Midbrain (tissue), 1 donor: ENCODE data around the gene CALHM1.

Experiments used
- DNase-seq: peaks from one replicate; lab custom pipeline; 2025; lab: John Stamatoyannopoulos, UW

The CALHM1 gene

DNA sequence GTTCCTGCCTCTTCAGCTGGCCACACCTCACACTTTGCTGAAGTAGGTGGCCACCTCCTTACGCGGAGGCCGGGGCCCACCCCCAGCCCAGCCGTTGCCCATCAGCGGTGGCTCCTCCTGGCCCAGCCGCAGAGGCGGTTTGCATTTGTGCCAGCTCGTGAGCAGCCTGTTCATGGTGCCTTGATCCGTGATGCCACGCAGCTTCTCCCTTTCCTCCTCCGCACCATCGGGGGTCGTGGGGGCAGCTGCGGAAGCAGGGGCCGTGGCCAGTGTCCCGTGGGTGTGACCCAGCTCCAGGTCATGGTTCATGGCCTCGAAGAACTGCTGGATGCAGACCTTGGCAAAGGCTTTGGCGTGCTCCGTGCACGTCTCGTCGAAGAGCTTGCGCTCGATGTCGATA lies 3.5 kb downstream of the CALHM1 start:
- no peak for DNase-seq

DNA sequence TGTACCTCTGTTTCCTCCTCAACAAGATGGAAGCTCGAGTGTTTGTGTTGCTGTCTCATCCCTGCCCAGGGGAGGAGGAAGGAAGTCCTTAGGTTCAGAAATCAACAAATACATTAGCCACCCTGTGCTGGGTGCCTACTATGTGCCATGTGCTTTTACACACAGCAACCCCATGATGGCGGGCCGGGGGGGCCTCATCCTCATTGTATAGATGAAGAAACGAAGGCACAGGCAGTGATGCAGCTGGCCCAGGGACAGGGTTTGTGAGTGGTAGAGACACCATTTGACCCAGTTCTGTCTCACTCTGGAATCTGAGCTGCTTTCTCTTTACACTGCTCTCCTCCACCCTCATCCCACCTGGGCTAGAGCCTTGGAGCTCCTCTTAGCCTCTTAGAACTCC lies 4.7 kb downstream of the CALHM1 start:
- DNase-seq, result no peak

DNA sequence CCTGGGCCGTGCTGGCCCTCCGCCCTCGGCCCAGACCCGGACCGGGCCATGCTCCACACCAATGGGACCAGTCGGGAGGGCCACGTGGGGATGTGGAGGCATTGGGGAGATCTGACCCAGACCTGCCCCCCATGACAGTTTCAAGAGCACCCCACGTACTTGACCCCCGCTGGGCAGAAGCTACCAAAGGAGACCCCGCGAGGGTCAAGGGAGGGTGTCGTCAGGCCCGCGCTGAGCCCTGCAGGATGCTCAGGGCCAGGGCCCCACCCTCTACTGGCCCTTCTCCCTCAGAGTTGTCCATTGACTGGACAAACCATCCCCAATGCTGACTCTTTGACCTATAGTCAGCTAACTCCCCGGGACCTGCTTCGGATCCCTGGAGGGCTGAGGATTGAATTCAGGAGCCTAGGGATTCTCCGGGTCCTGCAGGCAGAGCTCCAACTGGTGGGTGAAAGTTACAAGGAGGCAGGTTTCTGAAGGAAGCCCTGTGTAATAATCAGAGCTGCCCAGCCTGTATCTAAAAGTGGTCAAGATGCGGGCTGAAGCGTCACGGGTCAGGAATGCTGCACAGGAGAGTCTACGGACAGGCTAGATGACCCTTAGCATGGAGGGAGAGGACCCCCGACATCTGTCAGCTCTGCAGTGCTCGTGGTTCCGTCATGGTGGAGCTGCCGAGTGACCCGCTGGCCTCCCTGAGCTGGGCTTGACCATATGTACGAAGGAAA lies 6.0 kb downstream of the CALHM1 start:
- DNase-seq, result no peak

DNA sequence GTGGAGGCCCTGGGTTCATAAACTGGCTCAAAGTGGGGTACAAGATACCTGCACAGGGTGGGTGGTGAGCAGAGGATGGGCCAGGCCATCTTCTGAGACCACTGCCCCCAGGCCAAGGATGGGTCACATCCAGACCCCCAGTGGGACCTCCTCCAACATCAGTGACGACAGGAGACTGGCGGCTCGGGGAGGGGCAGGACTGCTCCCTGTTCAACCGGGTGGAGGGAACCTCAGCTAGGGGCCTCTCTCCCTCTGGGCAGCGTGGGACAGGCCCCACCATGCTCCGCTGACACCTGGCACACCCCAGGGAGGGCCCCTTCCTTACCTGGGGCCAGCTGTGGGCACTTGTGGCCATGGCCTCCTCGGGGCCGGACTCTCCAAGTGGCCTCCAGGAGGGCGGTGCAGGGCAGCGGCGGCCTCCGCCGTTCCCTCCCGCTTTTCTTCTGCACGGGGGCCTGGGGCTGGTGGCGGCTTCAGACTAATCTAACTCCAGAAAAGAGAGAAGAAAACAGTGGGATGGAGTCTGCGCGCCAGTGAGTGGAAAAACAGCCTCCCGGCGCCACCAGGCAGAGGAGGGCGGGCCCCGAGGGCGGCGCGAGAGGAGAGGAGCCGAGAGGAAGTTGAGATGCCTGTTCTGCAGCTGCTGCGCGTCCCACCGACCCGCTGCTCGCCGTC lies 6.7 kb downstream of the CALHM1 start, which contains the start of gene CALHM2:
Gene CALHM2, minus strand, starts transcription at position 540 of the 675 bp plus-strand sequence. CDS start 2,429 bp downstream, outside the sequence.
- DNase-seq, result peak; percentile 12

DNA sequence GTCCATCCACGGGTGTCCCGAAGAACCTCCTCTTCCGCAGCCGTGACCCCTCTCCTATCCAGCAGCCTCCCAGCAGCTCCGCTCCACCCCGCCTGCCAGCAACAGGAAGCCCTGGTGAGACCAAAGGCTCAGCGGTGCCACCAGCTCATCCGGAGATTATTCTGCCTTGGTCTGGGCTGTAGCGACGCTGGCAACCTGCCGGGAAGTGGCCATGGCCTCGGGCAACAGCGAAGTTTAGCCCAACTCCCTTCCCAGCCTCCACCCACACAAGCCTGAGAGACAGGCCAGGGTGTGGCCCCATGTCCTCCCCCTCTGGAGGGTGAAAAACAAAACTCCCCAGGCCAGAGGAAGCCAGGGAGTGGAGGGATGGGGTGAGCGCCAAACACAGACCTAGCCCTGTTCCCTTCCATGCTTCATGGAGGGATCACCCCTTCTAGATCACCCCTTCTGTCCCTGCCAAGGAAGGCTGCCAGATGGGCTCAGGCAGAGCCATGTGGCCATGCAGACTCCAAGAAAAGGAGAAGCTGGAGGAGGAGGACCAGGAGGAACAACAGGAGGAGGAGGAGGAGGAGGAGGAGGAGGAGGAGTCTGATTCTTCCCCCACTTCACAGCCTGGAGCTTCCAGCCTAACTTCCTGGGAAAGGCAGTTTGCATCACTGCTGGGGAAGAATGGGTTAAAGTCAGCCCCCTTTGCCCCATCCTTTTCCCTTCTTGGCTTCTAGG lies 7.4 kb downstream of the CALHM1 start:
- DNase-seq, result peak; percentile 1

DNA sequence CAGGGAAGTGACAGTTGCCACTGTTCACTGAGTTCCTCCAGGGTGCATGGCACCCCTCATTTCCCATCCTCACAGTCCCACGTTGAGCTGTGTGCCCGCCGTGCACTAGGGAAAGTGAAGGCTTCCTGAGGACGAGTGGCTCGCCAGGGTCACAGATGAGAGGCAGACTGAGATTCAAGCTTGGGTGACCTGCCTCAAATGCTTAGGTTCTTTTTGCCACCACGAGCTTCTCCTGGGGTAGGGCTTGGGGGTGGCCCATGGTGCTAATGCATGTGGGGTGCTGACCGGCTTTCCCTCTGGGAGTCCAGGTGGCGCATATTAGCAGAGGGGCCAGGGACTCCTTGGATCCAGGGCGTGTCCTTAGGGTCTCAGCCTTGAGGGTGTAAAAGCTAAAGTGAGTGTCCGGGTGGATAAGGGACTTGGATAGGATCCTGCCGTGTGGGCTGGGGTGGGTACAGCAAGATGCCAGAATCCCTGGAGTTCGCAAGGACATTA lies 8.5 kb downstream of the CALHM1 start:
- no peak for DNase-seq

DNA sequence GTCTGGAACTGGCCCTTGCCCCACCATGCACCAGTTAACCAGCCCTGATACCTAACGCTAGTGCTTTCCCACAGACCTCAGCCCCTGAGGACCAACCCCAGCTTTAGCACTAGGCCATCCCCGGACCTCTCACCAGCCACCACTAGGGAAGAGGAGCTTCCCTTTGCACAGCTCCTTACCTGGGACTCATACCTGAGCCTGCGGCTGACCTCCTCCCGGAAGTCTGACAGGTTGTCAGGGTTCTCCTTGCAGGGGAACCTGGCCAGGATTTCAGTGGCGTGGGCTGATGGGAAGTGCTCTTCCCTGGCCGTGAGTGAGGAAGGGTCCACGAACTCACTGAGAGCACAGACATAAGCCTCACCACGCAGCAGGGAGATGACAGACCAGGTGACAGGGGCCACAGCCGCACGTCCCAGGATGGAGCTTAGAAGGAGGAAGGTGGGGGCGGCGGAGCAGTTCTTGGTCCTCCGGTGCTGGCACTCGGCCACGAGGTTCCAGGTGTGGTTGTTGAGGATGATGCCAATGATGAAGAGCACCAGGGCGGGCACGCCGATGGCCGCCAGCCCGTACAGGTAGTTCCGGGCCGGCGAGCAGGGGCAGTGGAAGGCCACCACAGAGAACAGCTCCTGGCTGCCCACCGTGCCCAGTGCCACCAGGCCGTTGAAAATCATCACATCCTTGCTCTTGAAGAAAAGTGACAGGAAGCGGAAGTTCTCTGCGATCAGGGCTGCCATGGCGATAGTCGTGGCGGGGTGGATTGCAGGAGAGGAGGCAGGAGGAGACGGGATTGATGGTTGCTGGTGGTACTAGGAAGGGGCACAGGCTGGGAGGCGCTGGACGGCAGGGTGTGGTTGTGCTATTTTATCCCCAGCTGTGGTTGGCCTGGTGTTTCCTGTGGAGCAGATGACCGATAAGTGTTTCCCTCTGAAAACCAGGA lies 9.2 kb downstream of the CALHM1 start:
- no peak for DNase-seq

DNA sequence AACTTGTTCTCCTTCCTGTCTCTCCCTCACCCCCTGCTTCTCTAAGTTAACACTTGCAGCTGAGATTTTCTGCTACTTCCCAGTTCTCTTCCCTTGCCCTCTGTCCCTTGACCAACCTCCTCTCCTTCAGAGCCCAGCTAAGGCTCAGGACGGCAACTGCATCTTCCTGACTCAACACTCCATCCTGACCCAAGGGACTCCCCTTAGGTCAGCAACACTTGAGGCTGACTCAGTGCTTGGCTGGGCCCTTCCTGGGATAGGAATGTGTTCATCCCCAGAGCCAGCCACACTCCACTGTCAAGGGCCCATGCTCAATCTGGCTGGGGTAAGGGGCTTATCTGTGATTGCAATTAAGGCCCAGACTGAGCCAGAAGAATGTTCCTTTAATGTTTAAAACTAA lies 10.0 kb downstream of the CALHM1 start:
- DNase-seq, result no peak

DNA sequence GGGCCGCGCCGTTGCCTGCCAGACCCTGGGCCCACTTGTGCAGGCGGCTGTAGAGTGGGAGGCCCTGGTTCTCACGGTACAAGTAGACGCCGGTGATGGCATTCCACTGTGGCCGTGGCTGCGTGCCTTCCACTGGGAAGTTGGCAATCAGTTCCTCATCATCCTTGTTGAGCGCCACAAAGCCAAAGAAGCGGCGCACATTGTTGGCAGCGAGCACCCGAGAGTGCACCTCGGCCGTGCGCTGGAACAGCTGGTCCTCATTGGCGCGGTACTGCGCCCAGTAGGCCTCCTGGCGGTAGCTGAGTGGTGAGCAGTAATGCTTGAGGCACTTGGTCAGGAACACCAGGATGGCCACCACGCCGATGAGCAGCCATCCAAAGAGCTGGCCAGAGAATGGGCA lies 11.5 kb downstream of the CALHM1 start:
- DNase-seq, result no peak

DNA sequence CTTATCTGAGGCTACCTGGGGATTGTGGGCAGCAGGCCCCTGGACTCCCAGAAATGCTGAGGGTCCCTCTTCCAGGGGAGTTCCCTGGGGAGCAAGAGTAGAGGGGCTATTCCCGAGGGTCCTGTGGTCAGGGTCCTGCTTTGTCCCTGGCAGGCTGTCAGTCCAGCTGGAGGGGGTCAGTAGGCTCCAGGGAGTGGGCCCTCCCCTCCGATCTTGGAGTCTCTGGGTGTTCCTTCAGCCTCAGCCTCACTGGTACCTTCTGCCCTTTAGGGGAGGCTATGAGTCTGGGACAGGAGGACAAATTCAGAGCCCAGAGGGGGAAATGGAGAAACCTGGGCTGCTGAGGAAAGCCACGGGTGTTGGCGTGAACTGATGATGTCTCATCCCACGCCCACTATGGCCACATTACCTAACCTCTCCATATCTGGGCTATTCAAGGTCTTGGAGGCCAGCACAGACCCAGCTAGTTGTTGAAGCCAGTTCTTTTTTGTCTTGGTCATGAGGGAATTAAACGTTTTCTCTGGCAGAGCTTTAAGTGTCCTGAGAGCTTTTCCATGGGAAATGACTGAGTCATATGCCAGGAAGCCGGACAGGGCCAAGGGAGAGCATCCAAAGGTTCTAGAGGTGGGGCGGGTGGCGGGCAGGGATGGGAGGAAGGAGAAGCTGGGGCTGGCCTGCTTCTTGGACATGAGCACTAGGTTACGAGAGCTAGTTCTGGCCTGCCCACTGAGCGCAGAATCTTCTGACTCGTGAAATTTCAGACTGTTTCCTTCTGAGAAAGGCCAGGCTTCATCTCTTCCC lies 12.7 kb downstream of the CALHM1 start:
- DNase-seq, result peak; percentile 6

DNA sequence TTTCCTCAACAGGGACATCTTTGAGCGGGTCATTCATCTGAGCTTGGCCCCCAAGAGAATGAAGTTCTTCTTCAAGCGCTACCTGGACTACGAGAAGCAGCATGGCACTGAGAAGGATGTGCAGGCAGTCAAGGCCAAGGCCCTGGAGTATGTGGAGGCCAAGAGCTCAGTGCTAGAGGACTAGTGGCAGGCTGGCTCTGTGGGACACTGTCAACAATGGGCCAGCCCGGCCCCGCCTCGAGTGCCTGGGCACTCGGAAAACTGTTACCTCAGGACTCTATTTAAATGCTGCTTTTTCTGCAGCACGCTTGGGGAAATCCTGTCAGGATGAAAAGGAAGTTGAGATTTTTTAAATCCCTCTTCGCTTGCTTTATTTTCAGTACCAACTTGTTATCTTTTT lies 13.3 kb downstream of the CALHM1 start:
- DNase-seq, result no peak

DNA sequence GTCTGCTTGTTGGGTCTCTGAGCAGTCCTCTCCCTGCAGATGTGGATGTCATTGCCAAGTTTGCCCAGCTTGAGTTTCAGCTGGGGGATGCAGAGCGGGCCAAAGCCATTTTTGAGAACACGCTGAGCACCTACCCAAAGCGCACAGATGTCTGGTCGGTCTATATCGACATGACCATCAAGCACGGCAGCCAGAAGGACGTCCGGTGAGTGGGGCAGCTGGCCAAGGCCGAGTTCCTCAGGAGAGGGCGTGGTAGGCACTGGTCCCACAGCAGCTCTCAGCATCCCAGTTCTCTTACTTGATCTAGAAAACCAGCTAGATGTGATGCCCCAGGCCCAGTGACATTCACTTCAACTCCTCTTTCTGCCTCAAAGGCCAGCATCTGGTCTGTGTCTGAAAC lies 14.2 kb downstream of the CALHM1 start:
- no peak for DNase-seq

DNA sequence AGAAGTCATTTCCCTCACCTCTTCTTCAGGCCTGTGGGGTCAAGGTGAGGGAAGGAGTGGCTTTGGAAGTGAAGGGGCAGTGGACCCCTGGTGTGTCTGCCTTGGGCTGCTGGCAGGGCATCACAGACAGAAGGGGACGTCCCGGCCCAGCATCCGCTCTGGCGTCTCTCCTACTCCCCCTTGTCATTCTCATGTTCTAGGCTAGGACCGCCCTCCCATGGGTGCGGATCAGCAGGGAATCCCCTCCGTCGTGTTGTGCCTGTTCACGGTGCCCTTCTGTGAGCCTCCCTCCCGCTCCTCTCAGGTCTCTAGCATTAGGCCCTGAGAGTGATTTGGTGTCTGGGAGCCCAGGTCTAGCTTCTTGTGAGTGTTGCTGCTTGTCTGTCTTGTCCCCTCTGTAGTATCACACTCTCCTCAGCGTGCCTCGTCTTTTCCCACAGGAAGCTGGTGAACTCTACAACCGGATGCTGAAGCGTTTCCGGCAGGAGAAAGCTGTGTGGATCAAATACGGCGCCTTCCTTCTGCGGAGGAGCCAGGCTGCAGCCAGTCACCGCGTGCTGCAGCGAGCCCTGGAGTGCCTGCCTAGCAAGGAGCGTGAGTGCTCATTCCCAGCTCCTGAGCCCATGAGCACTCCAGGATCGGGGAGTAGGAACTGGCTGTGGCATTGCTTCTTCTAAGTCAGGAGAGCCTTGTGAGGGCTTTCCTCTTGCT lies 15.1 kb downstream of the CALHM1 start:
- DNase-seq, result no peak

DNA sequence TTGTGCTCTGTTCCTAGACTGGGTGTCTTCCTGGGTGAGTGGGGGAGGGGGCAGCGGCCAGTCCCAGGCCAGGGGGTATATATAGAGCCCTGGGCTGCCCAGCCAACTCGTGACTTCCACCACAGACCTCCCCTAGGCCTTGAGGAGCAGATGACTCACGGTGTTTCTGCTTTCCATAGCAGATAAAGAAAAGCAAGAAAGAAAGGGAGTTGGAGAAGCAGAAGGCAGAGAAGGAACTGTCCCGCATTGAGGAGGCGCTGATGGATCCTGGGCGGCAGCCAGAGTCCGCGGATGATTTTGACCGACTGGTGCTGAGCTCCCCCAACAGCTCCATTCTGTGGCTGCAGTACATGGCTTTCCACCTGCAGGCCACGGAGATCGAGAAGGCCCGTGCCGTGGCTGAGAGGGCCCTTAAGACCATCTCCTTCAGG lies 16.7 kb downstream of the CALHM1 start:
- peak; percentile 2 for DNase-seq

DNA sequence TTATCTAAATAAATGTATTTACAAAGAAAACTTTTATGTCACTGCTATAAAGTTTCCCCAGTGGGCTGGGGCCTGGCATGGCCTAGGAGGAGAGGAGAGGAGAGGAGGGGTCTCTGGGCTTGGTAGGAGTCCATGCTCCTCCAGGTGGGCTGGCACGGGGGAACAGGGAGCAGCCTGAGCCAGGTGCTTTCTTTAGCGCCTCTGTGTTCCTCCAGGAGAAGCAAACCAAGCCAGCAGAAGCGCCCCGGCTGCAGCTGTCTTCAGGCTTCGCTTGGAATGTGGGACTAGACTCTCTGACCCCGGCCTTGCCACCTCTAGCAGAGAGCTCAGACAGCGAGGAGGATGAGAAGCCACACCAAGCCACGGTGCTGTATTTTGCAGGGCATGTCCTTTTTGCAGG lies 17.1 kb downstream of the CALHM1 start:
- no peak for DNase-seq

DNA sequence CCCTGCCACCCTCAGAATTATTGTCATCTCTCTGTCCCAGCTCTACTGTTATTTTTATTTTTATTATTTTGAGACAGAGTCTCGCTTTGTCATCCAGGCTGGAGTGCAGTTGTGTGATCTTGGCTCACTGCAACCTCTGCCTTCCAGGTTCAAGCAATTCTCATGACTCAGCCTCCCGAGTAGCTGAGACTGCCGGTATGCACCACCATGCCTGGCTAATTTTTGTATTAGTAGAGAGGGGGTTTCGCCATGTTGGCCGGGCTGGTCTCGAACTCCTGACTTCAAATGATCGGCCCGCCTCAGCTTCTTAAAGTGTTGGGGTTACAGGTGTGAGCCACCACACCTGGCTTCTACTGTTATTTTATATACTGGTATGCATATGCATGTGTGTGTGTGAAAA lies 17.5 kb downstream of the CALHM1 start:
- DNase-seq, result no peak

DNA sequence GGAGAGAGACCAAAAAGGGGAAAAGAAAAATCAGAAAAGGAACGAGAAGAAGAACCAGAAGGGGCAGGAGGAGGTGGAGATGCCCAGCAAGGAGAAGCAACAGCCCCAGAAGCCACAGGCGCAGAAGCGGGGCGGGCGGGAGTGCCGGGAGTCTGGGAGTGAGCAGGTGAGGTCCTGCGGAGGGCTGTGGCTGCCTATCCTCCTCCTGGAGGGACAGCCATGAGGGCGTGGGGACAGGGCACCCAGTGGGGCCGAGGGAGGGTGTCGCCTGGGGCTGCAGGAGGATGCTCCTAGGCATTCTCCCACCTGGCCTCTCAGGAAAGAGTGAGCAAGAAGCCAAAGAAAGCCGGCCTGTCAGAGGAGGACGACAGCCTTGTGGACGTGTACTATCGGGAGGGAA lies 18.3 kb downstream of the CALHM1 start:
- no peak for DNase-seq

DNA sequence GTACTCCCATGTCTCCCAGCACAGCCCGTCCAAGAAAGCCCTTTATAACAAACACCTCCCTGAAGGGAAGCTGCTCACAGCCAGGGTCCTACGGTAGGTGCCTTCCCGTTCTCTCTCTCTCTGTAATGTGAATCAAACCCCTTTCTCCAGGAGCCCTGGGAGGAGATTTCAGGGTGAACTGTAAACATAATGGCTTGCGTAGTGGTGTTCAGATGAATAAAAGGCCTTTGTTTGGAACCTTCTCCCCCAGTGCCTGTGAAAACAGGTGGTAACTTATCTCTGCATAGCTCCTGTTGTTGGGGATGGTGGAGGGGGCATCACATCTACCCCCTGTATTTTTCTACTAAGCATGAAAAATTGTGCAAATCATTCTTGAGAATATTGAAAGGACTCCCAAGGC lies 18.9 kb downstream of the CALHM1 start:
- no peak for DNase-seq

DNA sequence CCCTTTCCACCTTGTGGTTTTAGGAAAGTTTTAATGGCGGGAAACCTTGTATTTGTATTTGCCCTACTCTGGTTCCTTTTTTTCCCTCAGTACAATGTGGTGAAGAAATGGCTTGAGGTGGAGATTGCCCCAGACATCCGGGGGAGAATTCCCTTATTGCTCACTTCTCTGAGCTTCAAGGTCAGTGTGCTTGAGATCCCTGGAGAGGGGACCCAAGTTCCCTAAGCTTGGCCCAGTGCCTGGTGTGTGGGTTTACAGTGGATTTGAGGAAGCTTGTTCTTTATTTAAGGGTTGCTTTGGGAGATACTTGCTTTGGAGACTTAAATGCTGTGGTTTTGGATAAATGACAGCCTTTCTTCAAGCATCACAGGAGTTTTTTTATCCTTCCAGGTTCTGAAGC lies 24.8 kb downstream of the CALHM1 start:
- no peak for DNase-seq

DNA sequence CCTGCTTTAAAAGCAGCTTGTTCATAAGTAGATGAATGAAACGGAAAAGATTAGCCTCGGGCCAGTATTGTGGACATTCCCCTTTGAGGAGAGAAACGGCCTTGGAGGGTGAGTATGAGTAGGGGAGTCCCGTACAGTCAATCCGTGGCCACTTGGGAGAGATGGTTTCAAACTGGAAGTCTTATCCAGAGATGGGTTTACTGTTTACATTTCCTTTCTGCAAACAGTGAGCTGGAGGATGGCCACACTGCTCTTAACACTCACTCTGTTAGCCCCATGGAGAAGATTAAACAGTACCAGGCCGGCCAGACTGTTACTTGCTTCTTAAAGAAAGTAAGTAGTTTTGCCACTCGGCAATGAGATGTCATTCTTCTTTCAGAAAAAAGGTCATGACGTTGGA lies 26.8 kb downstream of the CALHM1 start:
- no peak for DNase-seq
